ENCODE results near the gene BTG1. TPM values are rescaled to one million over a fixed set of nuclear protein-coding genes. Genes with fewer than 3 reads are reported as not detected.
A peak's percentile ranks its signal among the peaks of the same experiment; 100 is the strongest.

BTG1 gene
- total RNA-seq, 1 experiment from 2014 or later = 26.7 TPM

- ATAC-seq = no peak
- Mint-ChIP-seq H3K27me3 (ENCODE audit: low read depth) (no peaks in the 10 kb centered on the region), H3K9me3 (peaks cover 12% of the 10 kb centered on the region), H3K4me3 (no peak overlapping the region), H3K27ac (no peak overlapping the region), H3K4me1 (peaks cover 8% of the 10 kb centered on the region), H3K36me3 (no peaks in the 10 kb centered on the region; the same call in 1 of the 2 replicates)
- CTCF ChIA-PET = no interaction called here
- POLR2A ChIA-PET = no interaction called here
- no peak for DNase-seq (ENCODE audit: low spot score)
- no peak for TF ChIP-seq NR1H2 (CRISPR knock-in tag; IDR thresholded peaks at IDR 0.05)
- no peak for TF ChIP-seq IRF2 (CRISPR knock-in tag; IDR thresholded peaks at IDR 0.05; ENCODE audit: borderline replicate concordance, low read depth)
- TF ChIP-seq EMX1 (CRISPR knock-in tag; IDR thresholded peaks at IDR 0.05) = no peak
Measured at GRCh38 chr12:92185052-92185451, 39.4 kb upstream of the BTG1 start.

DNA sequence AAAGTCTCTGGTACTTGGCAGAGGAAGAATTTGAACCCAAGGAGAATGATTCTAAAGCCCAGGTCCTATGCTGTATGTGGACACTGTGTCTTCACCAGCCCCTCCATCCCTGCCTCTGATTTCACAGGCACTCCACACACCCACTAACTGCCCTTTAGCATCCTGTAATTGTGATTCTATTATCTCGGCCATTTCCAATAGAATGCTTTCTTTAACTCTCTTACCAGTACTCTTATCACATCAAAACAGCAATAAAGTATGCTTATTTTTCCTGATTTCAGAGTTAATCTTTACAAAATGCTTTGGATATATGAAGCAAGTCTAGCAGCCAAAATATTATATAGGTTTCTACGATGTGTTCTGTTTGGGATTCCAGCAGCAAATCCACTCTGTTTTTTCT lies 37.9 kb upstream of the BTG1 start:
- no peaks in the 10 kb centered on the region for H3K27me3 Mint-ChIP-seq (ENCODE audit: low read depth)
- no peaks in the 10 kb centered on the region; the same call in 1 of the 2 replicates for H3K36me3 Mint-ChIP-seq
- DNase-seq (ENCODE audit: low spot score) (no peak), ATAC-seq (peak; percentile 30; the same call in 1 of the 2 replicates)
- POLR2A ChIA-PET = no interaction called here
- TF ChIP-seq JUN (CRISPR knock-in tag; IDR thresholded peaks at IDR 0.05) (no peak), FOXK1 (CRISPR knock-in tag; IDR thresholded peaks at IDR 0.05) (no peak), CDX4 (CRISPR knock-in tag; IDR thresholded peaks at IDR 0.05; ENCODE audit: borderline replicate concordance) (no peak), ZNF423 (CRISPR knock-in tag; IDR thresholded peaks at IDR 0.05) (no peak), ZNF219 (CRISPR knock-in tag; IDR thresholded peaks at IDR 0.05; ENCODE audit: borderline replicate concordance) (no peak), ZNF532 (CRISPR knock-in tag; IDR thresholded peaks at IDR 0.05; ENCODE audit: borderline replicate concordance) (no peak)
- TF ChIP-seq, protein P1, sequence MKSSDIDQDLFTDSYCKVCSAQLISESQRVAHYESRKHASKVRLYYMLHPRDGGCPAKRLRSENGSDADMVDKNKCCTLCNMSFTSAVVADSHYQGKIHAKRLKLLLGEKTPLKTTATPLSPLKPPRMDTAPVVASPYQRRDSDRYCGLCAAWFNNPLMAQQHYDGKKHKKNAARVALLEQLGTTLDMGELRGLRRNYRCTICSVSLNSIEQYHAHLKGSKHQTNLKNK (CRISPR knock-in tag; IDR thresholded peaks at IDR 0.05) = no peak
- TF ChIP-seq, protein P2, sequence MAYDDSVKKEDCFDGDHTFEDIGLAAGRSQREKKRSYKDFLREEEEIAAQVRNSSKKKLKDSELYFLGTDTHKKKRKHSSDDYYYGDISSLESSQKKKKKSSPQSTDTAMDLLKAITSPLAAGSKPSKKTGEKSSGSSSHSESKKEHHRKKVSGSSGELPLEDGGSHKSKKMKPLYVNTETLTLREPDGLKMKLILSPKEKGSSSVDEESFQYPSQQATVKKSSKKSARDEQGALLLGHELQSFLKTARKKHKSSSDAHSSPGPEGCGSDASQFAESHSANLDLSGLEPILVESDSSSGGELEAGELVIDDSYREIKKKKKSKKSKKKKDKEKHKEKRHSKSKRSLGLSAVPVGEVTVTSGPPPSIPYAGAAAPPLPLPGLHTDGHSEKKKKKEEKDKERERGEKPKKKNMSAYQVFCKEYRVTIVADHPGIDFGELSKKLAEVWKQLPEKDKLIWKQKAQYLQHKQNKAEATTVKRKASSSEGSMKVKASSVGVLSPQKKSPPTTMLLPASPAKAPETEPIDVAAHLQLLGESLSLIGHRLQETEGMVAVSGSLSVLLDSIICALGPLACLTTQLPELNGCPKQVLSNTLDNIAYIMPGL (CRISPR knock-in tag; IDR thresholded peaks at IDR 0.05) = no peak
- TF ChIP-seq, protein P3, sequence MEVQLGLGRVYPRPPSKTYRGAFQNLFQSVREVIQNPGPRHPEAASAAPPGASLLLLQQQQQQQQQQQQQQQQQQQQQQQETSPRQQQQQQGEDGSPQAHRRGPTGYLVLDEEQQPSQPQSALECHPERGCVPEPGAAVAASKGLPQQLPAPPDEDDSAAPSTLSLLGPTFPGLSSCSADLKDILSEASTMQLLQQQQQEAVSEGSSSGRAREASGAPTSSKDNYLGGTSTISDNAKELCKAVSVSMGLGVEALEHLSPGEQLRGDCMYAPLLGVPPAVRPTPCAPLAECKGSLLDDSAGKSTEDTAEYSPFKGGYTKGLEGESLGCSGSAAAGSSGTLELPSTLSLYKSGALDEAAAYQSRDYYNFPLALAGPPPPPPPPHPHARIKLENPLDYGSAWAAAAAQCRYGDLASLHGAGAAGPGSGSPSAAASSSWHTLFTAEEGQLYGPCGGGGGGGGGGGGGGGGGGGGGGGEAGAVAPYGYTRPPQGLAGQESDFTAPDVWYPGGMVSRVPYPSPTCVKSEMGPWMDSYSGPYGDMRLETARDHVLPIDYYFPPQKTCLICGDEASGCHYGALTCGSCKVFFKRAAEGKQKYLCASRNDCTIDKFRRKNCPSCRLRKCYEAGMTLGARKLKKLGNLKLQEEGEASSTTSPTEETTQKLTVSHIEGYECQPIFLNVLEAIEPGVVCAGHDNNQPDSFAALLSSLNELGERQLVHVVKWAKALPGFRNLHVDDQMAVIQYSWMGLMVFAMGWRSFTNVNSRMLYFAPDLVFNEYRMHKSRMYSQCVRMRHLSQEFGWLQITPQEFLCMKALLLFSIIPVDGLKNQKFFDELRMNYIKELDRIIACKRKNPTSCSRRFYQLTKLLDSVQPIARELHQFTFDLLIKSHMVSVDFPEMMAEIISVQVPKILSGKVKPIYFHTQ (CRISPR knock-in tag; IDR thresholded peaks at IDR 0.05) = no peak
- H3K4me3 Mint-ChIP-seq = no peak overlapping the region
- CTCF ChIA-PET = no interaction called here
- H3K9me3 Mint-ChIP-seq = peaks cover 10% of the 10 kb centered on the region
- H3K27ac Mint-ChIP-seq = no peak overlapping the region
- peaks cover 8% of the 10 kb centered on the region for H3K4me1 Mint-ChIP-seq

DNA sequence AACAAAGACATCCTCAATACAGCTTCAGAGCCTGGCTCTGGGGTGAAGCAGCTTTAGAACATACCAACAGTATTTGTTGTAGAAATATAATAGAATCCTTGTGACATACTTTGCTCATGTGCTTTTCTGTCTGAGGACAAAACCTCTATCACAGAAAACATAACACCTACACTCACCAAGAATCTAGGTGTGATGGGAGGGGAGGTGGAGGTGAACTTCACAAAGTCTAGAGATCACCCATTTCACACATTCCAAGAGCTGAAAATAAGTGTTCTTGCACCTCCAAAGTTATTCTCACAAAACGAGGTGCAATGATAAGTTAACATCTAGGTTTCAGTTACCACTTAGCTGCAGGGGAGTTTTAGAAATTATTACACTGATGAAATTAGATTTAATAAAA lies 32.7 kb upstream of the BTG1 start:
- ATAC-seq (no peak), DNase-seq (ENCODE audit: low spot score) (no peak)
- H3K9me3 Mint-ChIP-seq = peaks cover 7% of the 10 kb centered on the region
- CTCF ChIA-PET = no interaction called here
- H3K4me1 Mint-ChIP-seq = peaks cover 14% of the 10 kb centered on the region
- no peaks in the 10 kb centered on the region for H3K27me3 Mint-ChIP-seq (ENCODE audit: low read depth)
- H3K4me3 Mint-ChIP-seq = no peak overlapping the region
- POLR2A ChIA-PET = no interaction called here
- H3K27ac Mint-ChIP-seq = no peak overlapping the region
- H3K36me3 Mint-ChIP-seq = no peaks in the 10 kb centered on the region
- TF ChIP-seq NFE2L1 (CRISPR knock-in tag; IDR thresholded peaks at IDR 0.05) = no peak
- TF ChIP-seq, protein P2 (CRISPR knock-in tag; IDR thresholded peaks at IDR 0.05) = no peak
- no peak for TF ChIP-seq NR2C2 (CRISPR knock-in tag; IDR thresholded peaks at IDR 0.05)
- TF ChIP-seq STAT6 (CRISPR knock-in tag; conservative IDR thresholded peaks at IDR 0.05; ENCODE audit: low read depth) = no peak
- TF ChIP-seq PREB (CRISPR knock-in tag; IDR thresholded peaks at IDR 0.05; ENCODE audit: borderline replicate concordance) = no peak
- TF ChIP-seq ZNF423 (CRISPR knock-in tag; IDR thresholded peaks at IDR 0.05) = no peak
